Panc1 (cell line): ENCODE measurements around the gene CFAP74. TPM values are rescaled to one million over a fixed set of nuclear protein-coding genes. Genes with fewer than 3 reads are reported as not detected.

Source experiments
- ATAC-seq: fragments of 200-7000 bp; cut with Tn5 transposase; 2 replicates; pipeline ENCODE4 v1.9.1; 2020; ENCODE audit warnings: mild to moderate bottlenecking, moderate library complexity
- BruUV-seq: library from RNA; stranded (reverse); fragments of 400-500 nt; replicated peaks from 2 replicates; lab custom pipeline; 2021; lab: Mats Ljungman, UMichigan
- CTCF ChIA-PET: fragments of 300-600 bp; sonication (Branson Sonifier 250); formaldehyde crosslinking; loops from one replicate; lab custom pipeline; 2022; ENCODE audit warnings: antibody characterized with exemption; lab: Charles Lee
- POLR2A ChIA-PET: fragments of 300-600 bp; sonication (Branson Sonifier 250); formaldehyde crosslinking; loops from one replicate; lab custom pipeline; 2022; ENCODE audit warnings: antibody characterized with exemption; lab: Charles Lee
- DNase-seq: peaks from one replicate; pipeline ENCODE4 v3.0.0-alpha.2; 2010; ENCODE audit warnings: low read depth, low spot score
- H3K27ac ChIP-seq: 2 replicates; pipeline ENCODE4 v1.5.1; 2011; ENCODE audit warnings: mild to moderate bottlenecking, low read length, inconsistent platforms
- H3K27me3 ChIP-seq: fragments of 200-500 bp; sonication (Bioruptor generic); 2 replicates; pipeline ENCODE4 v1.6.0; 2014; ENCODE audit warnings: low read length, inconsistent platforms; ENCODE audit not compliant: control insufficient read depth, insufficient read depth
- H3K36me3 ChIP-seq: fragments of 200-500 bp; sonication (Bioruptor generic); 2 replicates; pipeline ENCODE4 v1.5.1; 2014; ENCODE audit warnings: inconsistent platforms, mild to moderate bottlenecking, low read length, moderate library complexity; ENCODE audit not compliant: control insufficient read depth, insufficient read depth
- H3K4me1 ChIP-seq: 2 replicates; pipeline ENCODE4 v1.5.1; 2011; ENCODE audit warnings: inconsistent platforms, mild to moderate bottlenecking, low read length, moderate library complexity; ENCODE audit not compliant: control insufficient read depth, insufficient read depth
- H3K4me3 ChIP-seq, 2 experiments: 2 replicates each; pipeline ENCODE4 v1.5.1; 2011 to 2012; ENCODE audit warnings: low read depth in 2 of 2, low read length in 2 of 2, mild to moderate bottlenecking in 2 of 2, inconsistent platforms in 1 of 2, moderate library complexity in 1 of 2
- H3K9me3 ChIP-seq: fragments of 200-500 bp; sonication (Bioruptor generic); 2 replicates; pipeline ENCODE4 v1.5.1; 2014; ENCODE audit warnings: low read depth, mild to moderate bottlenecking, inconsistent platforms, low read length, moderate library complexity; ENCODE audit not compliant: control insufficient read depth, insufficient read depth
- CTCF ChIP-seq: fragments of 450-650 bp; IDR thresholded peaks from 2 replicates; pipeline ENCODE4 v1.5.1; 2017; ENCODE audit warnings: mild to moderate bottlenecking
- POLR2AphosphoS5 ChIP-seq: IDR thresholded peaks from 2 replicates; pipeline ENCODE4 v1.6.1; 2012; ENCODE audit warnings: mild to moderate bottlenecking, low read depth, low read length, moderate library complexity
- REST ChIP-seq, 2 experiments: IDR thresholded peaks; 2 replicates each; pipeline ENCODE4 v1.6.1; 2011 to 2012; ENCODE audit warnings: low read depth in 2 of 2, control low read depth in 1 of 2, low read length in 1 of 2, mild to moderate bottlenecking in 1 of 2, moderate library complexity in 1 of 2; ENCODE audit not compliant: insufficient read depth in 1 of 2
- SIN3A ChIP-seq: IDR thresholded peaks from 2 replicates; pipeline ENCODE4 v1.6.1; 2012; ENCODE audit warnings: low read depth, mild to moderate bottlenecking, low read length, moderate library complexity, borderline replicate concordance; ENCODE audit not compliant: insufficient read depth
- TCF7L2 ChIP-seq: IDR thresholded peaks from 2 replicates; pipeline ENCODE4 v1.6.1; 2011; ENCODE audit warnings: mild to moderate bottlenecking, low read depth, low read length, inconsistent platforms
- in situ Hi-C: cut with HindIII; loops from 2 replicates; pipeline ENCODE4 v1.10.0; 2016; ENCODE audit warnings: low sequenced_read_pairs, low pct_unique_long_range_greater_than_20kb
- intact Hi-C: fragments of 100-400 bp; cut with micrococcal nuclease; formaldehyde crosslinking; loops from one replicate; pipeline ENCODE4 v1.10.0; 2022; ENCODE audit not compliant: unreplicated experiment
- total RNA-seq: library from RNA; stranded (reverse); gene quantifications from one replicate; pipeline ENCODE4 v1.2.1, GENCODE V29; 2021; ENCODE audit not compliant: unreplicated experiment

CFAP74 gene
- total RNA-seq, 1 experiment from 2014 or later, result not detected

GRCh38 chr1:1883092-1883873, 120.3 kb downstream of the CFAP74 start:
- ATAC-seq (peak; percentile 21; the same call in 1 of the 2 replicates), DNase-seq (no peak)
- CTCF ChIA-PET, result no interaction called here
- TSS peak; percentile 9 for BruUV-seq
- H3K4me3 ChIP-seq, result no peak overlapping the region
- no peaks in the 10 kb centered on the region for H3K9me3 ChIP-seq
- H3K4me1 ChIP-seq, result peaks cover 29% of the 10 kb centered on the region
- no peak for TF ChIP-seq POLR2AphosphoS5
- no peak for TF ChIP-seq TCF7L2
- TF ChIP-seq REST (IDR thresholded peaks at IDR 0.05; ENCODE audit: insufficient read depth in 1 of 2, low read depth in 2 of 2, low read length in 1 of 2), result no peak
- TF ChIP-seq SIN3A, result no peak
- TF ChIP-seq CTCF, result no peak
- in situ Hi-C loops, result no loop called here
- intact Hi-C loops, result no loop called here
- 0 out of 2 replicates have a peak overlapping the region, but pooled peaks have one; percentile 12 for H3K27ac ChIP-seq
- H3K27me3 ChIP-seq, result no peaks in the 10 kb centered on the region
- POLR2A ChIA-PET, result interaction anchor here (0.6 kb wide), 1 partner anchor 24 kb away, joined by 8 read pairs; no protein-coding TSS in a partner anchor
- H3K36me3 ChIP-seq, result no peaks in the 10 kb centered on the region

GRCh38 chr1:1881727-1882126, 121.9 kb downstream of the CFAP74 start:
- BruUV-seq, result no TSS peak
- ChIA-PET POLR2A (interaction anchor here (0.7 kb wide), 1 partner anchor 82 kb away, joined by 3 read pairs; no protein-coding TSS in a partner anchor), CTCF (no interaction called here)
- in situ Hi-C loops, result no loop called here
- Histone ChIP-seq H3K9me3 (no peaks in the 10 kb centered on the region), H3K4me3 (no peak overlapping the region), H3K27ac (no peak overlapping the region), H3K27me3 (no peaks in the 10 kb centered on the region), H3K36me3 (no peaks in the 10 kb centered on the region), H3K4me1 (peaks cover 19% of the 10 kb centered on the region)
- DNase-seq, result no peak
- TF ChIP-seq POLR2AphosphoS5 (no peak), REST (IDR thresholded peaks at IDR 0.05; ENCODE audit: insufficient read depth in 1 of 2, low read depth in 2 of 2, low read length in 1 of 2) (no peak), TCF7L2 (no peak), SIN3A (no peak), CTCF (no peak)
- ATAC-seq, result no peak
- intact Hi-C loops, result no loop called here
